Naive thymus-derived CD8-positive, alpha-beta T cell (primary cell): ENCODE data around the gene ZNF469. TPM values are rescaled to one million over a fixed set of nuclear protein-coding genes. Genes with fewer than 3 reads are reported as not detected.
A peak's percentile ranks its signal among the peaks of the same experiment; 100 is the strongest.

ENCODE experiments used
- ATAC-seq, 2 donors: fragments of 150-1000 bp; cut with Tn5 transposase in 1 of 2; sonication (Bioruptor Pico), chemical (Tn5 transposase) in 1 of 2; 1 replicate in 1 of 2; 2 replicates in 1 of 2; pipeline ENCODE4 v1.10.0; 2021; ENCODE audit warnings: mild to moderate bottlenecking in 2 of 2, moderate library complexity in 2 of 2
- POLR2A ChIA-PET: fragments of 350-600 bp; sonication (Branson Sonifier 250); formaldehyde crosslinking; loops from one replicate; lab custom pipeline; 2021; ENCODE audit warnings: antibody characterized with exemption; lab: Charles Lee
- DNase-seq, 10 donors: peaks; one replicate each; pipeline versions ENCODE4 v3.0.0 to v3.0.0-alpha.2; 2020 to 2022
- H3K27ac Mint-ChIP-seq, 10 donors: one replicate each; pipeline ENCODE4 v1.8.0; 2020 to 2022; ENCODE audit warnings: mild to moderate bottlenecking in 10 of 10, mixed read lengths in 10 of 10, moderate library complexity in 4 of 10, inconsistent platforms in 1 of 10
- H3K27me3 Mint-ChIP-seq, 5 donors: one replicate each; pipeline ENCODE4 v1.8.0; 2021 to 2022; ENCODE audit warnings: mixed read lengths in 5 of 5
- H3K36me3 Mint-ChIP-seq, 3 donors: one replicate each; pipeline ENCODE4 v1.8.0; 2020 to 2022; ENCODE audit warnings: mixed read lengths in 3 of 3, mild to moderate bottlenecking in 2 of 3, inconsistent platforms in 1 of 3
- H3K4me1 Mint-ChIP-seq, 4 donors: one replicate each; pipeline ENCODE4 v1.8.0; 2021 to 2022; ENCODE audit warnings: mixed read lengths in 4 of 4
- H3K4me3 Mint-ChIP-seq, 10 donors: one replicate each; pipeline ENCODE4 v1.8.0; 2020 to 2022; ENCODE audit warnings: mild to moderate bottlenecking in 10 of 10, mixed read lengths in 10 of 10, moderate library complexity in 6 of 10, inconsistent platforms in 1 of 10
- H3K9me3 Mint-ChIP-seq, 9 donors: one replicate each; pipeline ENCODE4 v1.8.0; 2020 to 2022; ENCODE audit warnings: mixed read lengths in 9 of 9, mild to moderate bottlenecking in 3 of 9, inconsistent platforms in 1 of 9, moderate library complexity in 1 of 9
- polyA plus RNA-seq, 3 donors: library from polyadenylated mRNA; unstranded; fragments of 300-500 nt; fragmentation: Illumina TruSeq; gene quantifications; one replicate each; pipeline ENCODE4 v1.2.3, GENCODE V29; 2021
- total RNA-seq, 8 experiments: library from RNA in 2 of 8; stranded (reverse) in 2 of 8; gene quantifications; one replicate each; pipeline ENCODE4 v1.2.3 and lab custom pipeline; 2021 to 2026

ZNF469 gene
- total and polyA plus RNA-seq, 5 experiments from 2014 or later, result 0.01 to 2.1 (median 0.10) TPM

DNA sequence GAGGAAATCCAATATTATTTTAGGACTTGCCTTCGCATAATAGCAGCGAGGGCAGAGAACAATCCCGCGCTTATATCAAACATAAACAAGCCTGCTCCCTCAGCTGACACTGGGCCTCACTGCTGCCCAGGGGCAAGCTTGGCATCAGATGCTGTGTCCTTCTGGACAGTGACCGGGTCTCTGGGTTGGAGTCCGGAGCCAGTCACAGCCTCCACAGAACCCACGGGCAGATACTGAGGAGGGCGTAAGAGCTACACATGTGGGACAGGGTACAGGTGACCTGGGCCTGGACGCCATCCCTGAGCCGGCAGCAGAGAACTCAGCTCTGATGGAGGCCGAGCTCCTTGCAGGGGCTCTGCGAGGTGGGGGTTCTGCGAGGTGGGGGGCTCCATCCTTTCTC is 14.7 kb upstream of the ZNF469 start:
- no peak overlapping the region for H3K27ac Mint-ChIP-seq
- H3K27me3 Mint-ChIP-seq, result peaks cover 0 to 16% (median 10%) of the 10 kb centered on the region in 5 donors
- no peak for DNase-seq
- H3K9me3 Mint-ChIP-seq, result peaks cover 0 to 16% (median 3%) of the 10 kb centered on the region in 9 donors
- ATAC-seq, result no peak
- H3K4me1 Mint-ChIP-seq, result no peaks in the 10 kb centered on the region
- no peak overlapping the region for H3K4me3 Mint-ChIP-seq
- H3K36me3 Mint-ChIP-seq, result peaks cover 0 to 11% (median 3%) of the 10 kb centered on the region in 3 donors
- POLR2A ChIA-PET, result no interaction called here

GRCh38 chr16:88368994-88369393 is 13.8 kb upstream of the ZNF469 start:
- ATAC-seq (no peak), DNase-seq (no peak)
- peaks cover 0 to under 1% (median 0%) of the 10 kb centered on the region in 3 donors for H3K36me3 Mint-ChIP-seq
- H3K27ac Mint-ChIP-seq, result no peak overlapping the region
- peaks cover 0 to 8% (median 0%) of the 10 kb centered on the region in 9 donors for H3K9me3 Mint-ChIP-seq
- H3K27me3 Mint-ChIP-seq, result peaks cover 0 to 12% (median 2%) of the 10 kb centered on the region in 5 donors
- H3K4me1 Mint-ChIP-seq, result no peaks in the 10 kb centered on the region
- no peak overlapping the region for H3K4me3 Mint-ChIP-seq
- POLR2A ChIA-PET, result no interaction called here

DNA sequence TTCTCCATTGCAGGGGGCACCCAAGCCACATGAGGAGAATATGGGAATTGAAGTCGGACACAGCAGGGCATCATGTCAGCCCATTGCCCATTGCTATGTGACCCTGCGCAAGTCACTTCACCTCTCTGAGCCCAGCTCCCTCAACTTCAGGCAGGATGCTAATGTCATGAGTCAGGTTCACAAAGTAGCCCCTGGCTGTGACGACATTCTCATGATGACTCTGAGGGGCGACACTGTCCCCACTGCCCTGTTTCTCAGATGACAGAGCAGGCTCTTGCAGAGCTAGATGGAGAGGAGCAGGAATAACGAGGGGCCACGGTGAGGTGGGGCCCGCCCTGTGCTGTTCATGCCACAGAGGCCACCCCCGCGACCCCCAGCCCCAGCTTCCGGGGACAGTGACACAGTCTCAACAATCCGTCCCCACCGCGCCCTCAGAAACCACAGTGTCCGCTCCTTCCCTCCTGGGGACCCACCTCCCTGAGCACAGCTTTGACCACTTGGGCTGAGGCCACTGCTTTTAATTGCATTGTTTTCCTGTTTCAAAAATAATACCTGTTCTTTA is 13.2 kb upstream of the ZNF469 start:
- DNase-seq (no peak), ATAC-seq (no peak)
- peaks cover 0 to 13% (median 4%) of the 10 kb centered on the region in 5 donors for H3K27me3 Mint-ChIP-seq
- POLR2A ChIA-PET, result no interaction called here
- H3K4me3 Mint-ChIP-seq, result no peak overlapping the region
- no peak overlapping the region for H3K27ac Mint-ChIP-seq
- H3K4me1 Mint-ChIP-seq, result peaks cover 0 to 1% (median 0%) of the 10 kb centered on the region in 4 donors
- no peaks in the 10 kb centered on the region for H3K36me3 Mint-ChIP-seq
- peaks cover 0 to 5% (median 0%) of the 10 kb centered on the region in 9 donors for H3K9me3 Mint-ChIP-seq

DNA sequence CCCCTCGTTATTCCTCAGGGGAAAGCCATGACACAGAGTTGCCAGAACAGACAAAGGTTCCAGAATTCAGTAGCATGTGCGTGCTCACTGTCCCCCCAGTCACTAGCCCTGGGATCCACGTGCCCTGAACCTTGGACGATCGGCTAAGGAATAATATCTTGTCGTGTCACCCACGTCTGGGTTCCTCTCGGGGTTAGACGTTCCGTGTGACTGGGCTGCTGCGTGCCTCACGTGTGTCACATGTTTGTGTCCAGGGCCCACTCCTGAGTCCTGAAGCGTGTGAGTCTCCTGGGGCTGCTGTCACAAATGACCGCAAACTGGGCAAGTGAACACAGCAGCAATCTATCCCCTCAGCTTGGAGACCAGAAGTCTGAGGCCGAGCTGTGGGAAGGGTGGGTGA is 12.4 kb upstream of the ZNF469 start:
- Mint-ChIP-seq H3K4me1 (peaks cover 0 to 1% (median 0%) of the 10 kb centered on the region in 4 donors), H3K27me3 (peaks cover 0 to 12% (median 2%) of the 10 kb centered on the region in 5 donors), H3K4me3 (no peak overlapping the region), H3K27ac (no peak overlapping the region), H3K9me3 (peaks cover 0 to 1% (median 0%) of the 10 kb centered on the region in 9 donors), H3K36me3 (no peaks in the 10 kb centered on the region)
- DNase-seq (no peak), ATAC-seq (no peak)
- POLR2A ChIA-PET, result no interaction called here

DNA sequence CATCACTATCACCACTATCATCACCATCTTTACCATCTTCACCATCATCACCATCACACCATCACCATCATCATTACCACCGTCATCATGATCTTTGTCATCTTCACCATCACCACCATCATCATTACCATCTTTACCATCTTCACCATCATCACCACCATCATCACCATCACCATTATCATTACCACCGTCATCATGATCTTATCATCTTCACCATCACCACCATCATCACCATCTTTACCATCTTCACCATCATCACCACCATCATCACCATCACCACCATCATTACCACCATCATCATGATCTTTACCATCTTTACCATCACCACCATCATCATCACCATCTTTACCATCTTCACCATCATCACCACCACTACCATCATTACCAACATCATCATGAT is 10.2 kb upstream of the ZNF469 start:
- Mint-ChIP-seq H3K27me3 (peaks cover 0 to 21% (median 2%) of the 10 kb centered on the region in 5 donors), H3K27ac (no peak overlapping the region), H3K9me3 (peaks cover 0 to 1% (median 0%) of the 10 kb centered on the region in 9 donors), H3K4me3 (no peak overlapping the region), H3K36me3 (no peaks in the 10 kb centered on the region), H3K4me1 (peaks cover 0 to 1% (median 0%) of the 10 kb centered on the region in 4 donors)
- DNase-seq (no peak), ATAC-seq (no peak)
- POLR2A ChIA-PET, result no interaction called here

DNA sequence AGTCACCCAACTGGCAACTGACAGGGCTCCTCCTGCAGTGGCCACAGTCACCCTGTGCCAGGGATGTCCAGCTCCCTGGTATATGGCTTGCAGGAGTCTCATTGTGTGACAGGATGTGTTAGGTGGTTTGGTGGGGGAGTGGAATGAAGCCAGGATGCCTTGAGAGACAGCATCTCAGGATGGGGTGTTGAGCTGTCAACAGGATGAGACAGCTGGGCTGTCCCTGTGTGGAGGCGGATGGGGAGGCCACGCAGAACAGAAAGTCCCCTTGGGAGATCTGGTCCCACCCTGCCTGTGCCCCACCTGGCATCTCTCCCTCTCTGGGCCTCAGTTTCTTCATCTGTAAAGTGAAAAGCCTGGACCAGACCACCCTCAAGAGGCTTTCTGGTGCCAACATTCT is 9.5 kb upstream of the ZNF469 start:
- H3K4me1 Mint-ChIP-seq, result peaks cover 0 to 1% (median 0%) of the 10 kb centered on the region in 4 donors
- no peak overlapping the region for H3K4me3 Mint-ChIP-seq

DNA sequence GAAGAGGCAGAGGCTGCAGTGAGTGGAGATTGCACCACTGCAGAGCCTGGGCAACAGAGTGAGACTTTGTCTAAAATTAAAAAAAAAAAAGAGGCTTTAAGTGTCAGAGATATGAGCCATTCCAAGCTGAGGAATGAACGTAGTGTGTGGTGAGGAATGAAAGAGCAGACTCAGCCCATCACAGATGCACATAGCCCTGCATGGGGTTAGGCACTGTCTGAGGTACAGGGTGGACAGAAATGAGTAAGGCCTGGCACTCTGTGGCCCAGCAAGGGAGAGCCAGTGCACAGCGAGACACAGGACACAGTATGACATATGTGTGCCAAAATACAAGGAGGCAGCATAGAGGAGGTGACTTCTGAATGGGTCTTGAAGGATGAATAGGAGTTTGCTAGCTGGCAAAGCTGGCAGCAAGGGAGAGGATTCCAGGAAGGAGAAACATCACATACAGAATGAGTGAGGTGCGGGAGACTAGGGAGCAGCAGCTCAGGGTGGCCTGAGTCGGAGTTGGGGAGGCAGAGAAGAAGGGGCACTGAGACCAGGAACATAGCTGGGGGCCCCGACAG is 8.7 kb upstream of the ZNF469 start:
- DNase-seq (no peak), ATAC-seq (no peak)
- no peak overlapping the region for H3K4me3 Mint-ChIP-seq
- H3K4me1 Mint-ChIP-seq, result peaks cover 0 to 1% (median 0%) of the 10 kb centered on the region in 4 donors
- no peaks in the 10 kb centered on the region for H3K36me3 Mint-ChIP-seq
- peaks cover 0 to 24% (median 2%) of the 10 kb centered on the region in 5 donors for H3K27me3 Mint-ChIP-seq
- peak overlapping the region in 2 of 10 donors; percentile 14 to 21 for H3K27ac Mint-ChIP-seq
- peaks cover 0 to 1% (median 0%) of the 10 kb centered on the region in 9 donors for H3K9me3 Mint-ChIP-seq
- POLR2A ChIA-PET, result no interaction called here

More for the DNA sequence above, 9.5 kb upstream of the ZNF469 start:
- Mint-ChIP-seq H3K27ac (no peak overlapping the region), H3K36me3 (no peaks in the 10 kb centered on the region), H3K27me3 (peaks cover 0 to 22% (median 2%) of the 10 kb centered on the region in 5 donors), H3K9me3 (peaks cover 0 to 1% (median 0%) of the 10 kb centered on the region in 9 donors)
- no peak for DNase-seq
- POLR2A ChIA-PET, result no interaction called here
- ATAC-seq, result no peak

DNA sequence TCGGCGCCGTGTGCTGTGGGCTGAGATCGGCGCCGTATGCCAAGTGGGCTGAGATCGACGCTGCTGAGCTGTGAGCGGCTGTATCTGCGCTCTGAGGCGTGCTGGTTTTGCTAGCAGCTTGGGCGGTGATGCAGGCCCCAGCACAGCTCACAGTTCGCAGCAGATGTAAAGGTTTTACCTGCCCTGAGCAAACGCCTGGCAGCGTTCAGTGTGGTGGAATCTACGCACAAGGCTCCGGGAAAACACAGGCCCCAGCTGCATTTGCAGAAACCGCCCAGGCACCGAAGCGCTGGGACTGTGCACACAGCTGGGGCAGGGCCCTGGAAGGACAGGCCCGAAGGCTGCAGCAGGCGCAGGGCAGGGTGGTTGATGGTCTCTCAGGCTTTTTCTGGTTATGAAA is 8.0 kb upstream of the ZNF469 start:
- H3K27me3 Mint-ChIP-seq, result peaks cover 0 to 24% (median 2%) of the 10 kb centered on the region in 5 donors
- H3K9me3 Mint-ChIP-seq, result peaks cover 0 to 1% (median 0%) of the 10 kb centered on the region in 9 donors
- no peak for ATAC-seq

GRCh38 chr16:88375236-88375975 is 7.4 kb upstream of the ZNF469 start:
- Mint-ChIP-seq H3K9me3 (peaks cover 0 to 1% (median 0%) of the 10 kb centered on the region in 9 donors), H3K27me3 (peaks cover 0 to 24% (median 2%) of the 10 kb centered on the region in 5 donors), H3K4me3 (no peak overlapping the region), H3K4me1 (peaks cover 0 to 1% (median 0%) of the 10 kb centered on the region in 4 donors), H3K27ac (no peak overlapping the region), H3K36me3 (no peaks in the 10 kb centered on the region)
- ATAC-seq (no peak), DNase-seq (no peak)
- POLR2A ChIA-PET, result no interaction called here

More for the DNA sequence above, 8.0 kb upstream of the ZNF469 start:
- peaks cover 0 to 1% (median 0%) of the 10 kb centered on the region in 4 donors for H3K4me1 Mint-ChIP-seq
- POLR2A ChIA-PET, result no interaction called here
- H3K27ac Mint-ChIP-seq, result no peak overlapping the region
- H3K4me3 Mint-ChIP-seq, result no peak overlapping the region
- DNase-seq, result no peak
- no peaks in the 10 kb centered on the region for H3K36me3 Mint-ChIP-seq

DNA sequence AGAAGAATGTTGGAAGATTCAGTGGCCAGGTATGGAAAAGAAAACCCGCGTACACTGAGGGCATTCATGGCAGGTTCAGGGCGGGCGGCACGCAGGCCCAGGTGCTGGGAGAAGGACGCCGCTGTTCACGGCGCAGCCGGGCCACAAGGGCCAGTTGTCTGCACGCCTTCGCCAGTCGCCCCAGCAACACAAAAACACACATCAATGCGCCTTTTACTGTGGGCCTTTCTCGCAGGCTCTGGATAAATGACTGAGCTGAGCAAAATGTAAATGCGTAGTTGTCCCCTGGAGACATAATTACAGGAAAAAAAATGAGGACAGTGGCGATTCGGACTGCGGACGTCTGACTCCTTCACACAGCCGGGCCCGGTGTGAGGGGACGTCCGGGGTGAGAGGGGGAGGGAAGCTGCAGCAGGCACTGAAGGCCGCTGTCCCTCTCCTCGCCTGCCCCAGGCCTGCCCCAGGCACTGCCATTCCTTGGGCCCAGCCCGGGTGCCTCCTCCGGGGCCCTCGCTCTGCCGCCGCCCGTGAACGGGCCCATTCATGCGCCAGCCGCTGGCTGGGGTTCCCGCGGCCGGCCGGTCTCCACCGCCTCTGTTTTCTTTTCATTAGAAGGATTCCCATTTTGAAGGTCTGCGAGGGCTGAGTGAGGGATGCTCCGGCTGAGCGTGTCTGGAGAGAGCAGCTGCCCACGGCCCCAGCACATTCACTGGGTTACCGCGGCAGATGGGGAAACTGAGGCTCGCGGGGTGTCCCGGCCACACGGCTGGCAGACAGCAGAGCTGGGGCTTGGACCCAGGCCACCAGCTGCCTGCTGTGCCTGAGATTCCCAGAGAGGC is 6.5 kb upstream of the ZNF469 start:
- H3K4me3 Mint-ChIP-seq, result no peak overlapping the region
- H3K9me3 Mint-ChIP-seq, result peaks cover 0 to 1% (median 0%) of the 10 kb centered on the region in 9 donors
- H3K27ac Mint-ChIP-seq, result no peak overlapping the region
- H3K36me3 Mint-ChIP-seq, result no peaks in the 10 kb centered on the region
- peaks cover 0 to 1% (median 0%) of the 10 kb centered on the region in 4 donors for H3K4me1 Mint-ChIP-seq
- POLR2A ChIA-PET, result no interaction called here
- ATAC-seq (no peak), DNase-seq (no peak)
- H3K27me3 Mint-ChIP-seq, result peaks cover 0 to 24% (median 2%) of the 10 kb centered on the region in 5 donors

DNA sequence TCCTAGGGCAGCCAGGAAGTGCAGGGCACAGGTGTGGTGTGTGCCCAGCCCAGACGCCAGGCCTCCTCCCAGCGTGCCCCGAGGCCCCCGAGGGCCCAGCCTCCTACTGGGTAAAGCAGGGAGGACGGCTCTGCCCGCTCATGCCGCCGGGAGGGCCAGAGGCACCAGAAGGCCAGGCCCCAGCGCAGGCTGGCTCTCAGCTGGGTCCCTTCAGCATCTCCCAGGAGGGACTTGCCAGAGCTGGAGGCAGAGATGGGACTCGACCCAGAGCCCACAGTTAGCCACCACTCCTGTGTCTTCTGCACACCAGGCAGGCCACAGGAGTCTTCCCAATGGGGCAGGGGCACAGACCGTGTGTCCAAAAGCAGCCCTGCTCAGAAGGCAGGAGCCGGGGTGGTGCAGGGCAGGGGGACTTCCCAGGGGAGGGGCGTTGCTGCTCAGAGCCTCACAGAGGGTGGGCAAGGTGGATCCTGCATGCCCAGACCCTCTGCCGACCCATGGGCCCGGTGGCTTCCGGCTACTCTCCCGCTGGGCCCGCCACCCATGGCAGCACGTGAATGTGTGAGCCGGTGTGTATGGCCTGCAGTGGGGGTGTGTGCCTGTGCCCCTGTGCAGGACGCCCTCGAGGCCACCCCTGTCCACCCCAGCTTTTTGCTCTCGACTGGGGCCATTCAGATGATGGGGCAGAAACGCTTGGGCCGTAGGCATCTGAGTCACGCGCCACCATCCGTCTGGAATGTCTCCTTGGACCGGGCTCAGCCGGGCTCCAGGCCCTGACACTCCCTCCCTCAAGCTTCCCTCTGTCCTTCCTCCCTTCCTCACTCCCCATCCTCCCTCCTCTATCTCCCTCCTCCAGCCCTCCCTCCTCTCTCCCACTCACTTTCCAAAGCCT is 5.7 kb upstream of the ZNF469 start:
- Mint-ChIP-seq H3K27ac (no peak overlapping the region), H3K9me3 (peaks cover 0 to 1% (median 0%) of the 10 kb centered on the region in 9 donors), H3K36me3 (no peaks in the 10 kb centered on the region), H3K27me3 (peaks cover 0 to 24% (median 2%) of the 10 kb centered on the region in 5 donors), H3K4me1 (peaks cover 0 to 1% (median 0%) of the 10 kb centered on the region in 4 donors), H3K4me3 (no peak overlapping the region)
- POLR2A ChIA-PET, result no interaction called here
- no peak for ATAC-seq
- DNase-seq, result no peak
